ENCODE results near the gene CBLL1.

CBLL1 gene, protein sequence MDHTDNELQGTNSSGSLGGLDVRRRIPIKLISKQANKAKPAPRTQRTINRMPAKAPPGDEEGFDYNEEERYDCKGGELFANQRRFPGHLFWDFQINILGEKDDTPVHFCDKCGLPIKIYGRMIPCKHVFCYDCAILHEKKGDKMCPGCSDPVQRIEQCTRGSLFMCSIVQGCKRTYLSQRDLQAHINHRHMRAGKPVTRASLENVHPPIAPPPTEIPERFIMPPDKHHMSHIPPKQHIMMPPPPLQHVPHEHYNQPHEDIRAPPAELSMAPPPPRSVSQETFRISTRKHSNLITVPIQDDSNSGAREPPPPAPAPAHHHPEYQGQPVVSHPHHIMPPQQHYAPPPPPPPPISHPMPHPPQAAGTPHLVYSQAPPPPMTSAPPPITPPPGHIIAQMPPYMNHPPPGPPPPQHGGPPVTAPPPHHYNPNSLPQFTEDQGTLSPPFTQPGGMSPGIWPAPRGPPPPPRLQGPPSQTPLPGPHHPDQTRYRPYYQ

DNA sequence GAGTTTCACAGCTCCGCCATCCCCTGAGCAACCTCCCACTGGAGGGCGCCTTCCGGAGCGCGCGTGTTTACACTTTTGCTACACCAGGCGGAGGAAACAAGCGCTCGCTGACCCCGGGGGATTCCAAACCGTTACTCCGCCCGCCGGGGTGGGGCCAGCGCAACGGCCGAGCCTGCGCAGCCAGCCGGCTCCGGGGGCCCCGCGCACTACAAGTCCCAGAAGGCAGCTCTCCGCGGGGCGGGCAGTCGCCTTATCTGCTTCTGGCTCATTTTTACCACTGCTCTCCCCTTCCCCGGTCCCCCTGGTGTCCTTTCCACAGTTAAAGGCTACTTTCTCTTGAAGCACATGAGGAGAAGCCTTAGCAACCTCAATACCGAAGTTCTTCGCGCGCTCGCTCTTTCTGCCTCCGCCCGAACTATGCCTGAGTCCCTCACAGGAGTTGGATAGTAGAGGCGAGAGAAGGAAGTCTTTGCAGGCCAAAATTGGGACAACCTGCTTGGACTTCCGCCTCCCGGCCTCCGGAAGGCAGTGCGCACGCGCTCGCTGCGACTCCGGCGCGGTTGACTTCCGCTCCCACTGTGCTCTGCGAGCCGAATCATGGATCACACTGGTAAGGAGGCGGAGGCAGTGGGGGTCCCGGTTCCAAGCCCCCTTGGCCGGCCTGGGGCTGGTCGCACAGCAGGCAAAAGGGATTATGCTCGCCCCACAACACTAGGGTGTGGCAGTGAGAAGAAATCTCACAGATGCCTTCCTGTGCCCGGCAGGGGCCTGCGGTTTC is at the start of gene CBLL1:
Gene CBLL1 (plus strand): TSS at position 576 of the 778 bp plus-strand sequence. CDS start 22 bp downstream, at position 598.
- DNase-seq (ENCODE audit: low read depth in 2 of 2, low spot score in 1 of 2) = peak; percentile 95 to 96

DNA sequence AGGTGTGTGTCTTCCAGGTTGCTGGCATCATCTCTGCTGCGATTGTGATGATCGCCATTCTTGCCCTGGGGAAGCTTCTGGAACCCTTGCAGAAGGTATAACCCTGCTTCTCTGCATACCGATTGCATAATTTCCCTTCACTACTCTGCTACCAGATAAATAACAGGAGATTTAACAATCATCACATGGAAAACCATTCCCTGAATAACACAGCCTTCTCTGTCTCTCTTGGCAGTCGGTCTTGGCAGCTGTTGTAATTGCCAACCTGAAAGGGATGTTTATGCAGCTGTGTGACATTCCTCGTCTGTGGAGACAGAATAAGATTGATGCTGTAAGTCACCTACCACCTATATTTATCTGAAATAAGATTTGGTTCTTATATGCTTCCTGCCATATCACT is 49.6 kb upstream of the CBLL1 start:
- DNase-seq (ENCODE audit: low read depth in 2 of 2, low spot score in 1 of 2) = no peak

DNA sequence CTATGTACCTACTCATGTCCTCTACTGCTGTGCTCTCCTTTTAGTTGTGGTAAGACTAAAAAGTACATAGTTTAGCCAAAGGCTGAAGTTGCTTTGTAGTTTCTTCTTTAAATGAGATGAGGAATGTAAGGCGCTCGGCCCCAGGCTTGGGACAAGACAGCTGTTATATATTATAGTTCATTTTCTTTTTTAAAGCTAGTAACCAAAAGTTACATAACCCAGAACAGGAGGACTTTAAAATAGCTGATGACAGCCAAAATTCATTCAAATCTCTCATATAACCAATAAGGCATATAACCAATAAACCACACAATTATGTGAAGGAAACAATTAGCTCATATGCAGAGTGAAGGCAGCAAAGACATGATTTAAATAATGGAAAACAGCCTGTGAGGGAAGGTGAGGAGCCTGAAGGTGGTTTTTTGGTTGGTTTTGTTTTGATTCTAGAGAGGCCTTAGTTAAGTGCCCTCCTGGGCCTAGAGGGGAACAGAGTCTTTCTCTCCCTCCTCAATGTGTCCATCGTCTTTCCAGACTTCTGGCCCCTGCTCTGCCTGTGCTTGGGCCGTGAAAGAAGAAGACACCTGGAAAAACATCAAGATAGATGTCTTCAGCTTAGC is 47.5 kb upstream of the CBLL1 start:
- DNase-seq (ENCODE audit: low read depth in 2 of 2, low spot score in 1 of 2) = no peak

DNA sequence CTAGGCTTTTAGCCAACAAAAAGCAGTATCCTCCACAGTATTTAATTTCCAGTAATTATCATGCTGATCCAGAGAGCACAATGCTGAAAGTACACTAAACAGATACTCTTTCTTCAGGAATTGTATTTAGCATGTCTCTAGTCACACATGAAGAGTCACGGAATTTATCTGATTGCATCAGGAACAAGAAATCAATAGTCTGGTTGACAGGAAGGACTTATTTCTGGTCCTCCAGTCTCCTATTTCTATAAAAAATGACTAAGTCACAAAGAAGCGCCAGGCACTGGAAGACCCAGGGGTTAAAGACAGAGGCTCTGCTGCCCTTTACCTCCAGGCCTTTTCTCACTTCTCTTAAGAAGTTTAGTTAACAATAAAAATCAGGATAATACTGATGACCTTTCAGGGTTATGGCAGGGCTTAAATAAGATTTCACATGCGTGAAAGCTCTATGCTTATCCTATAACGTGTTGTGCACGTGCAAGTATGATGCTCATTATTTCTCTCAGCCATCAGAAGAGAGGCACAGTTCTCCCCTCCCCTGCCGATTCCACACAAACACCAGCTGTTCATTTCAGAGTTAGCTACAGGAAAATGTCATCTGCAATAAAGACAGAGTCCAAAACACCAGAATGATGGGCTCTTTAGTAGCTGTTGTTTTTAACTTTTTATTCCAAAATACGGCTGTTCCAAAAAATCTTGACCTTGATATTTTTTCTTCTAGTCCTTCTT is 46.5 kb upstream of the CBLL1 start:
- DNase-seq (ENCODE audit: low read depth in 2 of 2, low spot score in 1 of 2) = no peak

DNA sequence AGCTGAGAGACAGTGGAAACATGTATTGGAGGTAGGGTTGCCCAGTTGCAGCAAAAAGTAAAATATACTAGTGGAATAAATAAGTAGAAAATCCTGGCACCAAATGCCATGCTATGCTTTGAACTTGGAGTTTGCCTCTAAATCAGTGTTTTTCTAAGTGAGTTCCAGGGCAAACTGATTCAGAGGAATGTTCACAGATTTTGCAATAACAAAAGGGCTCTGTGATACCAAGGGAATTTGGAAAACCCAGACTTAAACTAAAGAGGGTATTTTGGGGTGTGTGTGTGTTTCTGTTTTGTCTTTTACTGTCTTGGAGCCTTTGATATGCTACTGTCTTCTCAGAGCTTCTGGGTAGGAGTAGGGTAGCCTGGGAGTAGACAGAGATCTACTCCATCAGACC is 43.4 kb upstream of the CBLL1 start:
- DNase-seq (ENCODE audit: low read depth in 2 of 2, low spot score in 1 of 2) = no peak

DNA sequence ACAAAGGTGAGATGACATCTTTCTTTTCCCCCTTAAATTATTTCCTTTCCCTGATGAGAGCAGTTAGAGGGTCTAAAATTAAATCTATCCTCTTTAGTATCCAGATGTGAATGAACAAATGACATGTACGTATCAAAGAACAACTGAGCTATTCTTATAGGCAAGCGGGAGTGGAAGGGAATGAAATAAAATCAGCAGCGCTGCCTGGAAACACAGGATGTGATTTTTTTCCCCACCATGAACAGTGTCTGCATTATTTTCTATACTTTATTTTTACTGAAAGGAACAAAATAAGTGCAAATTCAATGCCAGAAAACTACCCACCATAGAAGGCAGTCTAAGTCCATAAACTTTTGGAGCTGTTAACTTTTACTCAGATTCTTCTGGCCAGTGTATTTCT is 42.8 kb upstream of the CBLL1 start:
- DNase-seq (ENCODE audit: low read depth in 2 of 2, low spot score in 1 of 2) = no peak

DNA sequence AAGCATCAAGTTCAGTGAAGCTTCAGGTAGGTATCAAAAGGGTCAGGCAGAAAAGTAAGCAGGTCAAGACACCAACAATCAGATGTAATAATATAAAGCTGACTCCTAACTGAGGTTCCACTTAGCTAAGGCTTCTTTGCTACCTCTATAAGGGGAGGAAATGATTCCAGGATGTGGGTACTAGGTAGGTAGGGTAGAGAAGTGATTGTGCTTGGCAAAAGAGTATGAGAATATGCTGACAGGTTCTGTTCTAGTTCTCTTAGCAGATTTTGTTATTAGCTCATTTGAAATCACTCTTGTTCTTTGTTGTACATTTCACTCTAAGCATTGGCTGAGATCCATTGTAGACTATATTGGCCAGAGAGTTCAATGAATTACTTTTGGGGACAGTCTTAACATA is 40.7 kb upstream of the CBLL1 start:
- DNase-seq (ENCODE audit: low read depth in 2 of 2, low spot score in 1 of 2) = no peak

DNA sequence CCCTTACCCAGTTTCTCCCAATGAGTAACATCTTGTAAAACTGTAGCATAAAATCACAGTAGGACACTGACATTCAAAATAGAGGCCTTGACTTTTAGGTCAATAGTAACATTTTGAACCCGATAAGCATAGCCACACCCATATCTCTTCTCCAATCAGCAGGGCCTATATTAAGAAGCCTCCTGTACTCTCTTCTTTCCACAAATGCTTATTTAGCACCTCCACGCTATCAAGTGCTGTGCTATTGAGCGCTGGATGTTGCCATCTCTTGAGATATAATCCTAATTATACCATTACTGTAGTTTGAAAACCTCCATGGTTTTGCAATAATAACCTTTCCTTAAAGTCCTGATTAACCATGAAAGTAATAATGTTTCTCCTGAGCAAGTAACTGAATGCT is 40.1 kb upstream of the CBLL1 start:
- DNase-seq (ENCODE audit: low read depth in 2 of 2, low spot score in 1 of 2) = no peak

DNA sequence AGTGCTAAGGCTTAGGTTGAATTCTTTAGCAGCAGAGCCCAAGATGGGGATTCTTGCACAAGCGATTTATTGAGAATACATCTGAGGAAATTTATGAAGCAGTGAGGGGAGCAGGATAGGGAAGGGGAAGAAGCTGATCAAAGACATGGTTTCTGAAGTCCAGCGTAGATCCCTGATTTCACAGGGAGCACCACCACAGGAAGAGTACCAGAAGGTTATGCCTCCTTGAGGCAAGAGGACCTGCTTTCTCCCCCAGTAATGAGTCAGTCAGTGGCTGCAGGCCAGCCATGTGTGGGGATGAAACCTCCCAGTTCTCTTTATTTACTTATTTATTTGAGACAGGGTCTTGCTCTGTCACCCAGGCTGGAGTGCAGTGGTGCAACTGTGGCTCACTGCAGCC is 35.0 kb upstream of the CBLL1 start:
- no peak for DNase-seq (ENCODE audit: low read depth in 2 of 2, low spot score in 1 of 2)

DNA sequence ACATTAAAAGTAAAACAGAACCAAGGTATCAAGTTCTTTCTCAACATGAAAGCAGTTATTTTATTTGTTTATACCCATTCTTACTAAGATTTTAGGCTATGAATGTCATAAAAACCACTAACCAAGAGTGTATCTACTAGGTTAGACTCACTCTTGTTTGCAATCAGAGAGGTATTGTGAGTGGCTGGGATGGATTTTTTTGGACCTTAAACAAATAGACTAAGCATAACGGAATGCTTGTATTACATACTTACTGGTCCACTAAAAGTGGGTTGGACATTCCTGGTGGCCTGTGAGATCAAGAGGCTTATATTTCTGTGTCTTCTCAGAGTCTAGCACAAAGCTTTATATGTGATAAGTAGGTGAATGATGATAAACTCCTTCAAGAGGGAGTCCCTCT is 32.6 kb upstream of the CBLL1 start:
- no peak for DNase-seq (ENCODE audit: low read depth in 2 of 2, low spot score in 1 of 2)

DNA sequence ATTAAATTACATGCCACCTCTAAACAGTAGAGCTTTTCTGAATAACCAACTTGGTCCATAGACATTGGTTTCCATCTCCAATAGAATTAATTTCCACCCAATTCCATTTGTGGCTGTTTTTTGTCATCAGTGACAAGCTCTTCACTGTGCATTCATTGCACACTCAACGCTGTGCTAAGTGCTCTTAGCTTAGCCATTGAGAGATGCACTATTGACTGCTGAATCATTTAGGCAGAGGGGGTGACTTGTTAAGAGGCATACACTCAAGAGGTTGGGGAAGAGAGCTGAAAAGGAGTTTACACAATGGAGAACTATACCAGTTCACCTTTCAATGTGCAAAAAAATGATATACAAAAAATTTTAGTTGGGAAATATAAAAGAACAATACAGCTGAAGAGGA is 31.9 kb upstream of the CBLL1 start:
- DNase-seq (ENCODE audit: low read depth in 2 of 2, low spot score in 1 of 2) = no peak

DNA sequence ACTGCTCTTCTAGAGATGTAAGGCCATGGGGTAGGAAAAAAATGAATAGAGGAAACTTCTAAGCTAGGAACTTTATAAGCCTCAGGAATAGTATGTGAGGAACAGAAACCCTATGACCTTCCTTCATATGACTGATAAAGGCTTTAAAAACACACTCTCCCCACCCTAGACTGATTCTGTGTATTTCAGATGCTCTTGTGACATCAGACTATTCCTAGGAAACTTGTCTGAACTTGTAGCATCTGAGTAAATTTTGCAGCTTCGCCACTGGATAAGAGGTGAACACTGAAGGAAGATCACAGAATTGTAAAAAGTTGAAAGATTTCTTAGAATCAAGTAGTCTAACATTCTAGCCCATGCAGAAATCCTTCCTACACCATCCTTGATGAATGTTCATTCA is 31.0 kb upstream of the CBLL1 start:
- DNase-seq (ENCODE audit: low read depth in 2 of 2, low spot score in 1 of 2) = no peak

DNA sequence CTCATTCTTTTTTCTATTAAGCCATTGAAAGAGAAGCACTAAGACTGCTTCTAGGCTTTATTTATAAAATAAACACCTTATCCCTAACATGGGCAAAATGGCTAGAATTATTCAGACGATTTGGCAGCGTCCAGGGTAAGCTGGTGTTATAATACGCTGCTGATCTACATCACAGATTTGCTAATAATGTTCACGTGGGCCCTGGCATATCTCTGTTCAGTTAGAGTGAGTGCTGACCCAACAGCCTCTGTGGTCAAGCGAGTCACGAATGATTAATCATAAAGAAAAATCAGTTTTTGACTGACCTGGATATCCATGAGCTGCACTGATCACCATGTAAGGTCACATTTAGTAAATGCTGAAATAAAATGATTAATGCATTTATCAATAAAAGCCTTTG is 28.4 kb upstream of the CBLL1 start:
- DNase-seq (ENCODE audit: low read depth in 2 of 2, low spot score in 1 of 2) = no peak

DNA sequence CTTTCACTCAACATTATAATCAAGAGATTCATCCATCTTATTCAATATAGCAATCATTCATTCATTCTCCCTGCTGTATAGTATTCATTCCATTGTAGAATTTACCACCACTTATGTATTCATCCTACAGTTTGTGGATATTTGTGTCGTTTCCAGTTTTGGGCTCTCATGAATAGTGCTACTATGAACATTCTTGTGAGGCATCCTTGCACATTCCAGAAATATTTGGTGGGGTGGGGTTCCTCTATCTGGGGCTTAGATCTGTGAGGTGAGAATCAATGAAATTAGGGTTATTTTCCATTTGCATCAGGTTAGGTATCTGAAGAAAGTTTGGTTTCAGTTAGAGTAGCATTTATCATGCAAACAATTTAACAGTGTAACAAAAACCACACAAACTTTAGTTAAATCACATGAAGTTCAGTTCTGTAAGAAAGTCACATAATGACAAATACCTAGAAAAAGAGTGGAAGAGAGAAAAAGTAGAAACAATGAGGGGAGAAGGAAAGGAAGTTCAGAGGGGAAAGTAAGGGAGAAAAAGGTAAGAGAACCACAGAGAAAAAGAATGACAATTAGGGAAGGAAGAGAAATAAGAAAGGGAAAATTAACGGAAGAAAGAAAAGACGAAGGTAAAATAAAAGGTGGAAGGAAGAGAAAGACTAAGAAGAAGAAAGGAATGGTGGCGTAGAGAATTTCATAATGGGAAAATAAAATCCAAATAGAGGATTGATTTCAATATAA is 25.3 kb upstream of the CBLL1 start:
- no peak for DNase-seq (ENCODE audit: low read depth in 2 of 2, low spot score in 1 of 2)

DNA sequence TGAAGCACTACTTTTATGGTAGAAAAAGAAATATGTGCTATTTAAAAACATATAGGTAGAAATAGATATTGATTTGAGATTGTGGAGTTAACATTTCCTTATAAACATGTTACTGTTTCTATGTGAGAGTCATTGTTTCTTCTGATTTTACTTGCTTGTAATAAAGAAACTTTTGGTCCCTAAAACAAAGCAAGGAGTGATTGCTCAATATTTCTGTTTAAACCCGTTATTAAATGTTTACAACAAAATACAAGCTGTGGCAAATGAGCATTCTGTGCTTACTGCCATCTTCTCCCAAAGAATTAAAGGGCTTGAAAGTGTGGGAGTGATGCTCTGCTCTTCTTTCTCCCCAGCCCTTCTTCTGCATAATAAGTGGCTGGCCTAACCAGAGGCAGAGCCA is 22.7 kb upstream of the CBLL1 start:
- DNase-seq (ENCODE audit: low read depth in 2 of 2, low spot score in 1 of 2) = no peak

DNA sequence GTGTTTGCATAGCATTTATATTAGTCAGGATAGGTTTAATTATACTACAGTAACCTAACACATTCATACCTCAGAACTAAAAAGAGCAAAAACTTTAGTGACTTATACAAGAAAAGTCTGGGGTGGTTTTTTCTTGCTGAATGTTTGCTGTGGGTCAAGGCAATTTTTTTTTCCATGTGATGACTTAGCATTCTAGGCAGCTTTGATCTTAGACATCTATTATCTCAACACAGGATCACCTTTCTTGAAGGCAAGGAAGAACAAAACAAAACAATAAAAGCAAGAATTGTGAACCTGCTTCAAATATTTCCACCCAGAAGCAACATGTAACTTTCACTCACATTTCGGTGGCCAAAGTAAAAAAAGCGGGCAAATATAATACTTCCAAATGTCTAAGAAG is 20.7 kb upstream of the CBLL1 start:
- DNase-seq (ENCODE audit: low read depth in 2 of 2, low spot score in 1 of 2) = no peak

DNA sequence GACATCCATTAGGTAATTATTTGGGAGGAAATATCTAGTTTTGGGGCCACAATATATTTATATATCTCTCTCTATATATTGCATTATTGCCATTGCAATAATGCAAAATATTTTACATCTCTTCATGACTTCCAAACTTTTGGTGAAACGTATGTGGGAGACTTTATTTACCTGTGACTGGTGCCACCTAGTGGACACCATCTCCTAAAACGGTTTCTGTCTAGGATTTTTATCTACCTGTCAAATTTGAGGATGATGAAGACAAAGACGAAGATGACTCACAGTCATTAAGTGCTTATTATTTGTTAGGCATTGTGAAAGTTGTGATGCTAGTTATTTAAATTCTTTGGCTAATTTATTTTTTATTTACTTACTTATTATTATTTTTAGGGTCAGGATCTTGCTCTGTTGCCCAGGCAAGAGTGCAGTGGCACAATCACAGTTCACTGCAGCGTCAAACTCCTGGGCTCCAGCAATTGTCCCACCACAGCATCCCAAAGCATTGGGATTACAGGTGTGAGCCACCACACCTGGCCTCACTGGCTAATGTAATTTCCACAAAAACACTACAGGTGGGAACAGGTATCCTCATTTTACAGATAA is 18.7 kb upstream of the CBLL1 start:
- no peak for DNase-seq (ENCODE audit: low read depth in 2 of 2, low spot score in 1 of 2)

DNA sequence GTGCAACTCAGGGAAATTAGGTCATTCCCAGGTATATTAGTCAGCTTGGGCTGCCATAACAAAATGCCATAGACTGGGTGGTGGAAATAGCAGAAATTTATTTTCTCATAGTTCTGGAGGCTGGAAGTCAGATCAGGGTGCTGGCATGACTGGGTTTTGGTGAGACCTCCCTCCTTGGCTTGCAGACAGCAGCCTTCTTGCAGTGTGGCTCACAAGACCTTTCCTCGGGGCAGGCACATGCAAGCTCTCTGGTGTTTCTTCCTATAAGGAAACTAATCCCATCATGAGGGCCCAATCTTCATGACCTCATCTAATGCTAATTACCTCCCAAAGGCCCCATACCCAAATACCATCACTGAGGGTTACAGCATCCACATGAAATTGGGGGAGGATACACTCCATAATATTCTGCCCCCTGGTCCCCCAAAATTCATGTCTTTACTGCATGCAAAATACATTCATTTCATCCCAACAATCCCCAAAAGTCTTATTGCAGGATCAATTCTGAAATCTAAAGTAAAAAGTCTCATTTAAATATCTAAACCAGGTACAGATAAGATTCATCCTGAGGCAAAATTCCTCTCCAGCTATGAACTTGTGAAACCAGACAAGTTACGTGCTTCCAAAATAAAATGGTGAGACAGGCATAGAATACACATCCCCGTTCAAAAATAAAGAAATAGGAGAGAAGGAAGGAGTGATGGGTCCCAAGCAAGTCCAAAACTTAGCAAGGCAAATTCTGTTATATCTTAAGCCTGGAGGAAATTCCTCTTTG is 17.4 kb upstream of the CBLL1 start:
- no peak for DNase-seq (ENCODE audit: low read depth in 2 of 2, low spot score in 1 of 2)

DNA sequence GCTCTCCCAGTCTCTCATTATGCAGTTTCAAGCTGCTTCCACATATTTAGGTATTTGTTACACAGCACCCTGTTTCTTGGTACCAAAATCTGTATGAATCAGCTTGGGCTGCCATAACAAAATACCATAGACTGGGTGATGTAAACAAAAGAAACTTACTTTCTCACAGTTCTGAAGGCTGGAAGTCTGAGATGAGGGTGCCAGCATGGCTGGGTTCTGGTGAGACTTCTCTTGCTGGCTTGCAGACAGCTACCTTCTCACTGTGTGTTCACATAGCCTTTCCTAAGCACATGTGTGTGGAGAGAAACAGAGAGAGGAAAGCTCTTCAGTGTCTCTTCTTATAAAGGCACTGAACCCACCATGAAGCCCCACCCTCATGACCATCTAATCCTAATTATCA is 15.7 kb upstream of the CBLL1 start:
- no peak for DNase-seq (ENCODE audit: low read depth in 2 of 2, low spot score in 1 of 2)
